Measurements from ENCODE around the gene ZPBP2. TPM values are rescaled to one million over a fixed set of nuclear protein-coding genes. Genes with fewer than 3 reads are reported as not detected.

ZPBP2 gene, protein sequence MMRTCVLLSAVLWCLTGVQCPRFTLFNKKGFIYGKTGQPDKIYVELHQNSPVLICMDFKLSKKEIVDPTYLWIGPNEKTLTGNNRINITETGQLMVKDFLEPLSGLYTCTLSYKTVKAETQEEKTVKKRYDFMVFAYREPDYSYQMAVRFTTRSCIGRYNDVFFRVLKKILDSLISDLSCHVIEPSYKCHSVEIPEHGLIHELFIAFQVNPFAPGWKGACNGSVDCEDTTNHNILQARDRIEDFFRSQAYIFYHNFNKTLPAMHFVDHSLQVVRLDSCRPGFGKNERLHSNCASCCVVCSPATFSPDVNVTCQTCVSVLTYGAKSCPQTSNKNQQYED
- total RNA-seq (not detected), polyA plus RNA-seq (not detected)
- long read RNA-seq, donor 1, result 0 reads
- long read RNA-seq, donor 2, result 0 reads
- long read RNA-seq, donor 3, result 0 reads

DNA sequence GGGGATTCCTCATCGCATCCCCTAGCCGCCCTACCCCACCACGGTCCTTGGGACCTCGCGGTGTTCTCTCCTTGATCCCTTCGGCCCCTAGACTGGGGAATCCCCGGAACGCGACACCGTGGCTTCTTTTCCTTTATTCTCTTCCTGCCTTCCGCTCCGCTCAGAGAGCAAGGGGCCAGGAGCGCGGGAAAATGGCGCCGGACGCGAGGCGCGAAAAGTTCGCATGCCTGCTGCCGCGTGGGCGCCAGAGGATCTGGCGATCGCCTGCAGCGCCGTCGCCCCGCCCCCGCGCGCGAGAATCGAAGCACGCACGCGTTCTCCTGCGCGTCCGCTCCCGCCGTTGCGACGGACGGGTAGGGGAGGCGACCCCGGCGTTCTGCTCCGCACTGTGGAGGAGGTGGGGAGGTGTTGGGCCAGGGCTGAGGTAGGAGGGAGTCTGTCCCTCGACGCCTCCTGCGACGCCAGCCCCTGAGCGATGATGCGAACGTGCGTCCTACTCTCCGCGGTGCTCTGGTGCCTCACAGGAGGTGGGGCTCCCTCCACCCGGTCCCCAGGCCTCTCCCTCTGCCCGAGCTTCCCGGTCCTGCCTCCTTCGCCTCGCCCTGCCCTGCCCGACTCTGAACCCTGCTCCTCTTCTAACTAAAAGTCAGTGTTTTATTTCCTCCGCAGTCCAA is at the start of gene ZPBP2:
TSS of gene ZPBP2 (plus strand) at position 323 of the 674 bp plus-strand sequence. CDS start at position 476, 153 bp downstream.
- peaks cover 0 to 27% (median 5%) of the 10 kb centered on the region in 12 donors for H3K4me1 ChIP-seq
- DNase-seq (no peak), ATAC-seq (no peak)
- peak within 1 kb of the TSS in 1 of 12 donors; percentile 58 for H3K27ac ChIP-seq
- 17 to 43% (median 29%) methylated on average over 52 to 67 of the region's 67 CpGs for WGBS, 4 donors
- intact Hi-C loops (cut with DNase I), result loop anchor here in 1 of 10 donors (10.0 kb wide), 1 partner anchor 57 kb away; the partner anchor contains the start of genes LRRC3C and ORMDL3
- peaks cover 24 to 80% (median 50%) of the 10 kb centered on the region in 9 donors for H3K27me3 ChIP-seq
- peak within 1 kb of the TSS in 1 of 12 donors; percentile 34 for H3K4me3 ChIP-seq
- TF ChIP-seq, protein P1, sequence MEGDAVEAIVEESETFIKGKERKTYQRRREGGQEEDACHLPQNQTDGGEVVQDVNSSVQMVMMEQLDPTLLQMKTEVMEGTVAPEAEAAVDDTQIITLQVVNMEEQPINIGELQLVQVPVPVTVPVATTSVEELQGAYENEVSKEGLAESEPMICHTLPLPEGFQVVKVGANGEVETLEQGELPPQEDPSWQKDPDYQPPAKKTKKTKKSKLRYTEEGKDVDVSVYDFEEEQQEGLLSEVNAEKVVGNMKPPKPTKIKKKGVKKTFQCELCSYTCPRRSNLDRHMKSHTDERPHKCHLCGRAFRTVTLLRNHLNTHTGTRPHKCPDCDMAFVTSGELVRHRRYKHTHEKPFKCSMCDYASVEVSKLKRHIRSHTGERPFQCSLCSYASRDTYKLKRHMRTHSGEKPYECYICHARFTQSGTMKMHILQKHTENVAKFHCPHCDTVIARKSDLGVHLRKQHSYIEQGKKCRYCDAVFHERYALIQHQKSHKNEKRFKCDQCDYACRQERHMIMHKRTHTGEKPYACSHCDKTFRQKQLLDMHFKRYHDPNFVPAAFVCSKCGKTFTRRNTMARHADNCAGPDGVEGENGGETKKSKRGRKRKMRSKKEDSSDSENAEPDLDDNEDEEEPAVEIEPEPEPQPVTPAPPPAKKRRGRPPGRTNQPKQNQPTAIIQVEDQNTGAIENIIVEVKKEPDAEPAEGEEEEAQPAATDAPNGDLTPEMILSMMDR (IDR thresholded peaks at IDR 0.05), result no peak
- TF ChIP-seq POLR2A (IDR thresholded peaks at IDR 0.05), result no peak
- H3K36me3 ChIP-seq, result no peaks in the 10 kb centered on the region
- peaks cover 0 to 8% (median 0%) of the 10 kb centered on the region in 12 donors for H3K9me3 ChIP-seq

DNA sequence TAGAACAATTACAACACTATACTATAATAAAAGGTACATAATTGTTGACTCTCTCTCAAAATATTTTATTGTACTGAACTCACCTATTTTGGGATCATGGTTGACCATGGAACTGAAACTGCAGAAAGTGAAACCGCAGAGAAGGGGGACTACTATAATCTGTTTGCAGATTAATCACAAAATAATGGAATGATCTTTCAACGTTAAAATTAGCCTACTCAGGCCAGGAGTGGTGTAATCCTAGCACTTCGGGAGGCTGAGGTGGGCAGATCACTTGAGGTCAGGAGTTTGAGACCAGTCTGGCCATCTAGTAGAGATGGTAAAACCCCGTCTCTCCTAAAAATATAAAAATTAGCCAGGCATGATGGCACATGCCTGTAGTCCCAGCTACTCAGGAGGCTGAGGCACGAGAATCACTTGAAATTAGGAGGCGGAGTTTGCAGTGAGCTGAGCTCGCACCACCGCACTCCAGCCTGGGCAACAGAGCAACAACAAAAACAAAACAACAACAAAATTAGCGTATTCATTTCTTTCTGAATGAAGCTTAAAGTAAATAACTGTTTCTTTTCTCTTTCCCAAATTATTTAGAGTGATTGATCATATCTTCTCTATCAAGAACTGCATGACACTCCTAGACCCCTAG is 49.5 kb upstream of the ZPBP2 start:
- intact Hi-C loops (cut with DNase I), result no loop called here
- no peak for TF ChIP-seq POLR2A (IDR thresholded peaks at IDR 0.05)
- TF ChIP-seq, protein P1 (IDR thresholded peaks at IDR 0.05), result no peak
- no peak for ATAC-seq
- H3K36me3 ChIP-seq, result no peaks in the 10 kb centered on the region
- WGBS, 4 donors, result 73 to 82% (median 79%) methylated on average over 9 of the region's 9 CpGs
- peaks cover 0 to 7% (median 2%) of the 10 kb centered on the region in 12 donors for H3K9me3 ChIP-seq
- H3K27me3 ChIP-seq, result peaks cover 0 to 5% (median 0%) of the 10 kb centered on the region in 9 donors
- H3K4me3 ChIP-seq, result no peak overlapping the region
- H3K4me1 ChIP-seq, result peaks cover 0 to 34% (median 0%) of the 10 kb centered on the region in 12 donors
- no peak for DNase-seq
- H3K27ac ChIP-seq, result peak overlapping the region in 1 of 12 donors; percentile 63

DNA sequence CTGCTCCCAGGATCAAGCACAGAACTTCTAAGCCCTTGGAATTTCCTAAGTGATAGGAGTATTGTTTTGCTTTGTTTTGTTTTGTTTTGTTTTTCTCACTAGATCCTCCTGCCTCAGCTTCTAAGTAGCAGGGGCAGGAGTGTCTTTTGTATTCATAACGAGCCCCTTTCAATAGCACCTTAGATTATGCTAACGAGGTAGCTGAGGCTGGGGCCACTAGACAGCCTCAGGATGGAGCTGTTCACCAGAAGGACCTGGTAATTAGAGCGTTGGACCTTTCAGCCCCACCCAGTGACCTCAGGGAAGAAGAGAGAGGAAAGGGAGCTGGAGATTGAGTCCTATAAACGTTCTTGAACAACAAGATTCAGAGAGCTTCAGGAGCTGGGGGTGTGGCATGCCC is 47.5 kb upstream of the ZPBP2 start:
- peaks cover 0 to 5% (median 0%) of the 10 kb centered on the region in 9 donors for H3K27me3 ChIP-seq
- TF ChIP-seq POLR2A (IDR thresholded peaks at IDR 0.05), result no peak
- TF ChIP-seq, protein P1 (IDR thresholded peaks at IDR 0.05), result no peak
- H3K27ac ChIP-seq, result peak overlapping the region in 1 of 12 donors; percentile 42
- peaks cover 0 to 34% (median 0%) of the 10 kb centered on the region in 12 donors for H3K4me1 ChIP-seq
- ATAC-seq (no peak), DNase-seq (no peak)
- H3K4me3 ChIP-seq, result no peak overlapping the region
- WGBS, 4 donors, result 24 to 36% (median 32%) methylated on average over 4 of the region's 4 CpGs
- intact Hi-C loops (cut with DNase I), result no loop called here
- H3K9me3 ChIP-seq, result peaks cover 0 to 17% (median 8%) of the 10 kb centered on the region in 12 donors
- H3K36me3 ChIP-seq, result peaks cover 0 to 11% (median 0%) of the 10 kb centered on the region in 9 donors

Data from heart left ventricle (tissue), 16 donors.